GM18519 (cell line): ENCODE data around the gene CPSF4L.

Source experiments
- ATAC-seq: cut with Tn5 transposase; IDR thresholded peaks from one replicate; pipeline ENCODE4 v1.9.1; 2021; ENCODE audit warnings: mild to moderate bottlenecking, moderate library complexity; ENCODE audit not compliant: unreplicated experiment, low FRiP score

CPSF4L gene

GRCh38 chr17:73240561-73240960 lies 21.1 kb downstream of the CPSF4L start:
- no peak for ATAC-seq

- no peak for ATAC-seq
Measured at GRCh38 chr17:73237714-73238113, 24.0 kb downstream of the CPSF4L start.

- no peak for ATAC-seq
Measured at GRCh38 chr17:73234736-73235135, 26.9 kb downstream of the CPSF4L start.

GRCh38 chr17:73232587-73233373 lies 28.9 kb downstream of the CPSF4L start:
- peak; percentile 4 for ATAC-seq

GRCh38 chr17:73231841-73232586 lies 29.7 kb downstream of the CPSF4L start:
- peak; percentile 74 for ATAC-seq

- ATAC-seq = no peak
Measured at GRCh38 chr17:73231395-73231794, 30.3 kb downstream of the CPSF4L start.

GRCh38 chr17:73230088-73230487 lies 31.6 kb downstream of the CPSF4L start:
- ATAC-seq = no peak

GRCh38 chr17:73228748-73229236 lies 32.9 kb downstream of the CPSF4L start:
- no peak for ATAC-seq

GRCh38 chr17:73227944-73228343 lies 33.7 kb downstream of the CPSF4L start:
- ATAC-seq = no peak

- no peak for ATAC-seq
Measured at GRCh38 chr17:73227379-73227778, 34.3 kb downstream of the CPSF4L start.

GRCh38 chr17:73226556-73227172 lies 35.0 kb downstream of the CPSF4L start:
- no peak for ATAC-seq

- ATAC-seq = no peak
Measured at GRCh38 chr17:73224663-73225305, 36.9 kb downstream of the CPSF4L start.

- ATAC-seq = no peak
Measured at GRCh38 chr17:73224237-73224636, 37.4 kb downstream of the CPSF4L start.

- ATAC-seq = no peak
Measured at GRCh38 chr17:73223626-73224230, 38.0 kb downstream of the CPSF4L start.

GRCh38 chr17:73215447-73215846 lies 46.2 kb downstream of the CPSF4L start:
- no peak for ATAC-seq

GRCh38 chr17:73214851-73215250 lies 46.8 kb downstream of the CPSF4L start:
- ATAC-seq = no peak

- no peak for ATAC-seq
Measured at GRCh38 chr17:73214008-73214407, 47.7 kb downstream of the CPSF4L start.

GRCh38 chr17:73211745-73212144 lies 49.9 kb downstream of the CPSF4L start:
- no peak for ATAC-seq

GRCh38 chr17:73210002-73210678 lies 51.5 kb downstream of the CPSF4L start:
- no peak for ATAC-seq

- ATAC-seq = no peak
Measured at GRCh38 chr17:73209436-73209835, 52.2 kb downstream of the CPSF4L start.
